Erythroblast (primary cell): ENCODE data around the gene EFNA3.

ENCODE experiments used
- GATA1 ChIP-seq: IDR thresholded peaks from 2 replicates; pipeline ENCODE4 v1.6.1; 2011; ENCODE audit warnings: low read depth, mild to moderate bottlenecking, control low read depth, low read length, moderate library complexity
- POLR2A ChIP-seq: IDR thresholded peaks from 2 replicates; pipeline ENCODE4 v1.6.1; 2011; ENCODE audit warnings: mild to moderate bottlenecking, low read length

DNA sequence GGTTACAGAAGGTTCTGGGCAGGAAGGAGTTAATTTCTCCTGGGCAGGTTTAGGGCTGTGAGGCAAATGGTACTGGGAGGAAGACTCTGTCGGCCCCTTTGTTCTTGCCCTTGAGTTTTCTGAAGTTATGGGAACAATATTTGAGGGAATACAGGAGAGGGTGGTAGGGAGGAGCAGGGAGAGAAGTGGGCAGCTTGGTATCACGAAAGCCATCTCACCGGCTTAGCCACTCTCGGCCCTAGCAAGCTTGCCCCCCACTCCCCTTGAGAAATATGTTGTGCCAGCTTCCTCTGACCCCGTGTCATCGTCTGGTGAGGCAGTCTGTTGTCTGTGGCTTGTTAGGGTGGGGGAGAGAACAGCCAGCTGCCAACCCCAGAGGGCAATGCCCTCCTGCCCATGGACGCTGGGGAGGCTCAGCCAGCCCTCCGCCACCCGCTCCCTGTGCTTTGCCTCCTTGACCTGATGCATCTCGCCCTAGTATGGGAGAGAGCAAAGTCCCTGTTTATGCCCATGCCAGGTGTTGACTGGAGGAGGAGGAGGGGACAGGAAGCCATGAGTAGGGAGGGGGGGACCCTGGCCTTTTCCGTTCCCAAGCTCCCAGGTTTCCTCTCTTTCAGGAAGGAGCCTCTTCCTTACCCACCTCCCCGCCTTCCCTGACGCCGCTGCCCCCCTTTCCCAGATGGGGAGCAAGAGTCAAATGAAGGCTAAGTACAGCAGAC, 50.3 kb downstream of the EFNA3 start:
- TF ChIP-seq POLR2A: no peak
- TF ChIP-seq GATA1: no peak
